Ecto neural progenitor cell (in vitro differentiated cells): ENCODE measurements around the gene OBP2A.
A peak's percentile ranks its signal among the peaks of the same experiment; 100 is the strongest.
"Not testable (repeated sequence)": the region's sequence is repeated elsewhere in the genome, so short reads cannot be mapped to it uniquely, and the experiment has no call there.

Source experiments
- DNase-seq: peaks from one replicate; pipeline ENCODE4 v3.0.0-alpha.2; 2018; ENCODE audit warnings: low spot score

OBP2A gene

GRCh38 chr9:135526730-135527571 lies 19.0 kb upstream of the OBP2A start:
- peak; percentile 49 for DNase-seq

GRCh38 chr9:135528842-135529435 lies 17.0 kb upstream of the OBP2A start:
- not testable (repeated sequence) for DNase-seq

GRCh38 chr9:135530146-135530545 lies 15.8 kb upstream of the OBP2A start:
- DNase-seq, result no peak

DNA sequence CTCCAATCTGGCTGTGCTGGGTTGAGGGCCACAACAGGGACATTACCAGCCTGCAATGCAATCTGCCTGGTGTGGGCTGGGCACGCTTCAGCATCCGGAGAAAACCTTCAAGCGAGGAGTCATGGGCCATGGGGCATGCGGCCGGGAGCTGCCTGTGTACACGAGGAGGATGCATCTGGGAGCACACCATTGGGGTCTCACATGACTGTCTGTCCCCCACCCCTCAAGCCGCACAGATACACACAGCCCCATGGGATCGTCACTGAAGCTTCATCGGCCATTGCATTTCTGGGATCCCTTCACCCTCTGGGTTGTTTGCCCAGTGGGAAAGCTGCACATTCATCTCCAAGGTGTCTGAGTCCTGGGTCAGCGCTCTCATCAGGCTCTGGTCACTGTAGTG lies 14.8 kb upstream of the OBP2A start:
- no peak for DNase-seq

DNA sequence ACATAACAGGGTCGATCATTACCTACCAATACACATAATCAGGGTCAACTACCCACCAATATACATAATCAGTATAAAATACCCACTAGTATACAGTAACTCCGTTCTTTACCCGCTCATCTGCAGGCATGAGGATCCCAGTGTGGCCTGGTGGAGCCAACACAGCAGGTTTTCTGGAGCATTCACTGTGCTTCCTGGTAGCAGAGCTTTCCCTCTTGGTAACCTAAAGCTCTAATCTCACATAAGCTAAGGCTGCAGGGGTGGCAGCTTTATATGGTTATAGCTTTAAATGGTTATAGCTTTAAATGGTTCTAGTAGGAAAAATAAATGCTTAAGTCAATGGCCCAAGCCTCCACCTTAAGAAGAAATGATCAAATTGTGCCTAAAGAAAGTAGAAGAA lies 12.8 kb upstream of the OBP2A start:
- no peak for DNase-seq

GRCh38 chr9:135533674-135534073 lies 12.3 kb upstream of the OBP2A start:
- DNase-seq, result no peak

GRCh38 chr9:135534192-135534711 lies 11.7 kb upstream of the OBP2A start:
- DNase-seq, result peak; percentile 44

- DNase-seq, result not testable (repeated sequence)
Observed at GRCh38 chr9:135534826-135535225, 11.1 kb upstream of the OBP2A start.

DNA sequence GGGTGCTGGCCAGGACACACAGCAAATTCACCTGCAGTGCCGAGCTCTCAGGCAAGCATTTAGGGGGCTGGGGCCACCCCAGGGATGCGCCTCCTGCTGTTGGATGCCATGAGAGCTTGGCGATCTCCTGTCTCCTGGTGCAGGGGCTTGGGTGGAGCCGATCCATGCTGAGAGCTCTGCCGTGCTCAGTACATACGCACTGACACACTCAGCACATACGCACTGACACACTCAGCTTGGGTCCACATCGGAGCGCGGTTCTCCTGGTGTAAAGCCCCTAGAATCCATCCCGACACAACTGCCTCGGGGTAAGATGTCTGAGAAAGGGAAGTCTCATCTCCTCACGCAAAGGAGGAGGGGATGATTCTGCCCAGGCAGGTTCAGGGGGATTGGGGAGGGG lies 10.3 kb upstream of the OBP2A start:
- DNase-seq, result peak; percentile 29

DNA sequence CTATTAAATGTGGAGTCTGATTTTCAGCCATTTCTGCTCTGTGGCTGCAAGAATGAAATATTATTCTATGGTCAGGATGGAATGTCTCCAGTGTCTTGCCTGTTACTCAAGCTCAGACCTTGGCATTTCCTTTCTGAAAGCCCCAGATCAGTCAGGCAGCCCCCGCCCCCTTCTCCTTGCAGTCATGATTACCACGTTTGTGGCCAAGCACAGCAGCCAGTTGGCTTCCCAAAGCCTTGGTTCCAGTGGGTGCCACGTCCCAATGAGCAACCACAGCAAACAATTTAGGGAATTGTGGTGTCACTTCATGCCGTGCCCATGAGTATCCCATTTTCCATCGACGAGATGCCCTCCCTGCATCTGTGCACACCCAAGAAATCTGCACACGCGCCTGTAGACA lies 9.7 kb upstream of the OBP2A start:
- peak; percentile 27 for DNase-seq

- not testable (repeated sequence) for DNase-seq
Observed at GRCh38 chr9:135543262-135543894, 2.5 kb upstream of the OBP2A start.

DNA sequence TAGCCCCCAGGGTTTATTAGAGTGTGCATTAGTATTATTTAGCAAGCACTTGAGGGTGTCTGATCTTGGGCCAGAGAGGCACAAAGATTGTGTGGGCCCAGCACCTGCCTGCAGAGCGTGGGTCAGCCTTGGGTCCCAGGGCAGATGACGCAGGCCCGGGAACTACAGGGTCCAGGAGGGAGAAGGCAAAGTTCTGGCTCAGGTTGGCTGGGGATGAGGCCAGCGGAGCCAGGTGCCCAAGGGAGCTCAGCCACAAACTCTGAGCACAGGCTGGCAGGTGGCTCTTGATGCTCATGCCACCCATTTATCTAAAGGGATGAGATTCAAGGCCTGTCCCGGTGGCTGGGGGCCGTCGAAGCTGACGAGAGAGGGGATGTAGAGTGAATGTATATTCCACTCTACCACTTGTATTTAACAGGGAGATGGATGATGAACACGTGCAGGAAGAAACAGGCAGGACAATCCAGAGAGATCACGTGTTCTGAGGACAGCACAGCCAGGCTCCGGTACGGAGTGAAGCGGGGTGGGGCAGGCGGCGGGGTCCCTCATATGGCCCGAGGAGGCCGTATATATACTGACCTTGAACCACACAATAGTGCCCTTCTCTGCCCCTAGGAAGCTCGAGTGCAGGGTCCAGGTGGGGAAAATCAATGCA lies 818 bp upstream of the OBP2A start:
- DNase-seq, result peak; percentile 27

DNA sequence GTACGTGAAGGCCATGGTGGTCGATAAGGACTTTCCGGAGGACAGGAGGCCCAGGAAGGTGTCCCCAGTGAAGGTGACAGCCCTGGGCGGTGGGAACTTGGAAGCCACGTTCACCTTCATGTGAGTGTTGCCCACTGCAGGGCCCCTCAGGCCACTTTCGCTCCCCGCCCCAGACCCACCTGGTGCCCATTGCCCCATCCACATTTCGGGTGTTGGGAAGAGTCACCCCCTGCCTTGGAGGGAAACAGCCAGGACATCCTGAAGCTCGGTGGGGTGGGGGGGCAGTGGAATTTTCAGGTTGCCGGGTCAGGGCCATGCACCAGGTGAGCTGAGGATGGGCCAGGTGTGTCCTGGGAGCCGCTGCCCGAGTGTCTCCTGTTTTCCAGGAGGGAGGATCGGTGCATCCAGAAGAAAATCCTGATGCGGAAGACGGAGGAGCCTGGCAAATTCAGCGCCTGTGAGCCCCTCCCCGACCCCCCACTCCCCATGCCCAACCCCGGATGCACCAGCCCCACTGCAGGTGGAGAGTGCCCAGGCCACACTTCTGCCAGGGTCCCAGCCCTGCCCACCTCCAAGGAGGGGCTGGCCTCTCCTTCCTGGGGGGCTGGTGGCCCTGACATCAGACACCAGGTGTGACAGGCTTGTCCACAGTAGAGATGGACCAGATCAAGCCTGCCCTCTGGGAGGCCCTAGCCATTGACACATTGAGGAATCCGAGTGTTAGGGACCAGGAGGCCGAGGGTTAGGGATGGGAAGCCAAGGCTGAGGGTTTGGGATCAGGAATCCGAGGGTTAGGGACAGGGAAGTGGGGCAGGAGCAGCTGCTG lies 1.1 kb downstream of the OBP2A start:
- DNase-seq, result not testable (repeated sequence)

DNA sequence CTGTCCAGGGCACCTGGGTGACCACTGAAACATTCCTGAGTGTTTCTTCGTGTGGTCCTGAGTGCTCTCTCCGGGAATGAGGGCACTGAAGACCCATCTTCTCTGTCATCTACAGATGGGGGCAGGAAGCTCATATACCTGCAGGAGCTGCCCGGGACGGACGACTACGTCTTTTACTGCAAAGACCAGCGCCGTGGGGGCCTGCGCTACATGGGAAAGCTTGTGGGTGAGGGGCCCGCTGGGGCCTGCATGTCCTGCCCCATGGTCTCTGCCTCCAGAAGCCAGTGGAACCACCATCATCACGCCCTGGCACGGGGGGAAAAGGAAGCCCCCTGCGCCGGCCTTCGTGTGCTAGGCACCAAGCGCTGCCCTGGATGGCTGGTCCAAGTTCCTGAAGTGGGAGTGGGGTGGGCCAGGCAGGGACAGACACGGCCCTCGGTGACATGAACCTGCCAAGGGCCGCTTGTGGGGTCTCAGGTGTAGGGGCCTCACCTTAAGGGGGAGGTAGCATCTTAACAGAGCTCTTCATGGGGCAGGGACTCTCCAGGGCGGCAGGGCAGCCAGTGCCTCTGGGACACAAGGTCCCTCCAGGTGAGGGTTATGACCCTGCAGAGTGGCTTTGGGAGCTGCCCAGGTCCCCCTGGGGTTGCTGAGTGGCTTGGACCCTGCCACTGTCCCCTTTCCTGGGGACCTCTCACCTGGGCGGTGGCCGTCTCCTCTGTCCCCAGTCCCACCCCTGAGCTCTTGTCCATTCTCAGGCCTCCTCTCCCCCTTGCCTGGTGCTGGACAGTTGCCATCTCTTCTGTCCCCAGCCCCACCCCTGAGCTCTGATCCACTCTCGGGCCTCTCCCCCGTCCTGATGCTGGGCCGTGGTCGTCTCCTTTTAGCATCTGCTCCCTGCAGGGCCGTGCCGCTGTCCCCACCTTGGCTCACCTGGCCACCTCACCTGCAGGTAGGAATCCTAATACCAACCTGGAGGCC lies 2.1 kb downstream of the OBP2A start:
- DNase-seq, result peak; percentile 34

DNA sequence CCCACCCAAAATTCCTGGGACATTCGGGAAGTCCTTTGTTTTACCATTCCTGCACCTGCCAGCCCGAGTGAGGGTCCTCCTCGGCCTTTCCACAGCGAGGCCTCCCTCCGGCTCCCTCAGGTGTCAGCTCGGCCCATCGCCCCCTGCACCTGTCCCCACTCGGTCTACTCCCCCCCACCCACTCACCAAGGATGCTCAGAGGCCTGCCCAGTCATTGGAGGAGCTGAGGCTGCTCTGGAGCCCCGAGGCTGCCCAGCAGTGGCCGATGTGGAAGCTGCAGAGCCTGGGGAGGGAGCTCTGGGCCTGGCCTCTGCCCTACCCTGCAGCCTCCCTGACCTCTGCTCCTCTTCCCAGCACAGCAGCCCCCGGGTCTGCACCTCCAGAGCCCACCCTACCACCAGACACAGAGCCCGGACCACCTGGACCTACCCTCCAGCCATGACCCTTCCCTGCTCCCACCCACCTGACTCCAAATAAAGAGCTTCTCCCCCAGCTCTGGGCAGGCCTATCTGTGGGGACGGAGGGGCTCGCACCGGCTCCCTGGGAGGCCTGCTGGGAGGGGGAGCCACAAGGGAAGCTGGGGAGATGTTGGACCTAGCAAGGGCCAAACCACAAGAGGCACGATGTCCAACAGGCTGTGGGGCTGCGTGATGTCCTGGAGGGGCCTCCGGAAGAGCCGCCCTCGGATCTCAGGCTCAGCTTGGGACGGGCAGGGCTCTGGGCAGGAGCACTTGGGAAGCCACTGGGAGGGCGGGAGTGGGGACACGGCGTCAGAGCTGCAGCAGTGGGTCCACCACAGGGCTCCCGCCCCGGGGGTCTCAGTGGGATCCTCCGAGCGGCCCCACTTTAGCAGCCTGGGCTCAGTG lies 3.8 kb downstream of the OBP2A start:
- peak; percentile 45 for DNase-seq

- no peak for DNase-seq
Observed at GRCh38 chr9:135550344-135550918, 4.5 kb downstream of the OBP2A start.

DNA sequence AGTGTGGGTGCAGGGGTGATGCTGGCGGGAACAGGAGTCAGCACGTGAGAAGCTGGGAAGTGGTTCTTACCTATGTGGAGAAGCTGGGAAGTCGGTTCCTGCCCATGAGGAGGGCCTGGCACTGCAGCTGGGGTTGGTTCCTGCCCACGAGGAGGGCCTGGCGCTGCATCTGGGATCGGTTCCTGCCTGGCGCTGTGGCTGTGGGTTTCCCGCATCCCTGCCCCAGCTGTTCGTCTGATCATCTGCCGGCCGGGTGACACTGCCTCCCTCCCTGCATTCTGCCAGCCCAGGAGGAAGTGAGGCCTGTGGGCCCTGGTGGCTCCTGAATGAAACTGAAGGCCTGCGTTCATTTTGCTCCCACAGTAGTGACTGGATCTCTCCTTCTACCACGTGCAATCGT lies 5.1 kb downstream of the OBP2A start:
- peak; percentile 39 for DNase-seq

DNA sequence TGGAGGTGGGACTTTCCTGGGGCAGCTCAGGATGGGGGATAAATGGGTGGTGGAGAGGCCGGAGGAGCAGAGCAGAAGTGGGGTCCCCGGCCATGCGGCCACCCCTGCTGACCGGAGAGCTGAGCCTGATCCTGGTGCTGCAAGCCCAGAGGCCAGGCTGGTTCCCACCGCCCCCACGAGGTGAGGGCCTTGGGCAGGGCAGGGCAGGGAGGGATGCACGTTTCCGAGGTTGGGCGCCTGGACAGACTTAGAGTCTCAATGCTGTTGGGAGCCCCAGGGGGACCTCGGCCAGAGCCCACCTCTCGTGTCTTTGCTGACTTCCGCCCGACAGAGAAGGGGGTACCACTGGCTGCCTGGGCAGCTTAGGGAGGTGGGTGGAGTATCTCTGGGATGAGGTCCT lies 5.5 kb downstream of the OBP2A start:
- DNase-seq, result peak; percentile 41
